GM12891 (cell line): ENCODE measurements around the gene TMEM128.
A peak's percentile ranks its signal among the peaks of the same experiment; 100 is the strongest.
"Not testable (repeated sequence)": the region's sequence is repeated elsewhere in the genome, so short reads cannot be mapped to it uniquely, and the experiment has no call there.

Experiments
- DNase-seq: peaks from one replicate; pipeline ENCODE4 v3.0.0; 2011; ENCODE audit warnings: low spot score; ENCODE audit not compliant: insufficient read length
- FAIRE-seq: peaks from 2 replicates; lab custom pipeline; 2011; peaks lifted over from hg19 to GRCh38; lab: Jason Lieb, UNC
- PAX5 ChIP-seq: IDR thresholded peaks from 2 replicates; pipeline ENCODE4 v1.6.1; 2011; ENCODE audit warnings: low read length, moderate library complexity, mild to moderate bottlenecking; ENCODE audit not compliant: insufficient read depth, severe bottlenecking
- POLR2A ChIP-seq: IDR thresholded peaks from 2 replicates; pipeline ENCODE4 v1.6.1; 2011; ENCODE audit warnings: low read depth, low read length, control low read depth
- POLR2AphosphoS5 ChIP-seq: IDR thresholded peaks from 2 replicates; pipeline ENCODE4 v1.6.1; 2011; ENCODE audit warnings: low read depth, low read length, control low read depth
- POU2F2 ChIP-seq: IDR thresholded peaks from 2 replicates; pipeline ENCODE4 v1.6.1; 2011; ENCODE audit warnings: low read depth, mild to moderate bottlenecking, control low read depth, low read length, moderate library complexity
- SPI1 ChIP-seq: IDR thresholded peaks from 2 replicates; pipeline ENCODE4 v1.6.1; 2011; ENCODE audit warnings: low read depth, low read length, control low read depth
- TAF1 ChIP-seq: IDR thresholded peaks from 2 replicates; pipeline ENCODE4 v1.6.1; 2011; ENCODE audit warnings: low read depth, low read length, control low read depth

The TMEM128 gene

GRCh38 chr4:4227510-4228355 is 20.3 kb downstream of the TMEM128 start:
- no peak for TF ChIP-seq POLR2A
- TF ChIP-seq POLR2AphosphoS5, result no peak
- TF ChIP-seq PAX5, result no peak
- no peak for TF ChIP-seq POU2F2
- TF ChIP-seq SPI1, result no peak
- no peak for TF ChIP-seq TAF1
- DNase-seq (no peak), FAIRE-seq (no peak)

- FAIRE-seq, result no peak
- TF ChIP-seq TAF1 (no peak), POU2F2 (no peak), POLR2A (no peak), SPI1 (no peak), POLR2AphosphoS5 (no peak), PAX5 (no peak)
- DNase-seq, result no peak
Observed at GRCh38 chr4:4226606-4227438, 21.2 kb downstream of the TMEM128 start, which contains the start of gene OTOP1. TSS of gene OTOP1 (minus strand) at chr4:4226929. CDS start at chr4:4226864, 65 bp downstream.

GRCh38 chr4:4225915-4226605 is 22.0 kb downstream of the TMEM128 start:
- DNase-seq (no peak), FAIRE-seq (peak; percentile 74)
- TF ChIP-seq POU2F2, result no peak
- TF ChIP-seq TAF1, result no peak
- no peak for TF ChIP-seq SPI1
- TF ChIP-seq POLR2AphosphoS5, result no peak
- TF ChIP-seq PAX5, result no peak
- TF ChIP-seq POLR2A, result no peak

GRCh38 chr4:4217113-4217512 is 30.9 kb downstream of the TMEM128 start:
- no peak for DNase-seq

GRCh38 chr4:4216648-4217047 is 31.4 kb downstream of the TMEM128 start:
- no peak for FAIRE-seq
- no peak for DNase-seq
- no peak for TF ChIP-seq POU2F2
- TF ChIP-seq TAF1, result no peak
- TF ChIP-seq PAX5, result no peak

More at GRCh38 chr4:4217113-4217512, 30.9 kb downstream of the TMEM128 start:
- no peak for FAIRE-seq
- no peak for TF ChIP-seq PAX5
- TF ChIP-seq POLR2AphosphoS5, result no peak
- TF ChIP-seq TAF1, result no peak
- no peak for TF ChIP-seq SPI1
- TF ChIP-seq POU2F2, result no peak
- TF ChIP-seq POLR2A, result no peak

GRCh38 chr4:4213674-4214073 is 34.3 kb downstream of the TMEM128 start:
- not testable (repeated sequence) for DNase-seq

GRCh38 chr4:4206204-4206603 is 41.8 kb downstream of the TMEM128 start:
- FAIRE-seq, result no peak
- TF ChIP-seq POLR2AphosphoS5, result no peak
- TF ChIP-seq TAF1, result no peak
- TF ChIP-seq POLR2A, result no peak
- no peak for TF ChIP-seq POU2F2
- no peak for TF ChIP-seq PAX5
- TF ChIP-seq SPI1, result no peak
- no peak for DNase-seq

More at GRCh38 chr4:4213674-4214073, 34.3 kb downstream of the TMEM128 start:
- not testable (repeated sequence) for FAIRE-seq

GRCh38 chr4:4204401-4204745 is 43.6 kb downstream of the TMEM128 start:
- DNase-seq, result no peak
- TF ChIP-seq TAF1 (no peak), POU2F2 (no peak), POLR2AphosphoS5 (no peak), PAX5 (no peak), POLR2A (no peak), SPI1 (no peak)
- FAIRE-seq, result no peak

GRCh38 chr4:4203688-4204400 is 44.2 kb downstream of the TMEM128 start:
- TF ChIP-seq PAX5, result no peak
- no peak for TF ChIP-seq POLR2AphosphoS5
- FAIRE-seq (no peak), DNase-seq (no peak)
